Ureter (tissue), 1 donor: ENCODE data around the gene ANGPTL2. TPM values are rescaled to one million over a fixed set of nuclear protein-coding genes. Genes with fewer than 3 reads are reported as not detected.

Experiments
- DNase-seq: peaks from one replicate; pipeline ENCODE4 v3.0.0-alpha.2; 2020; ENCODE audit warnings: low spot score
- total RNA-seq: library from RNA; stranded (reverse); gene quantifications from one replicate; pipeline ENCODE4 v1.2.4, GENCODE V29; 2023
- donor health status: DM: yes; HTN: yes; CAD: no.

Gene ANGPTL2
- total RNA-seq, 1 donor from 2014 or later = 22.2 TPM

DNA sequence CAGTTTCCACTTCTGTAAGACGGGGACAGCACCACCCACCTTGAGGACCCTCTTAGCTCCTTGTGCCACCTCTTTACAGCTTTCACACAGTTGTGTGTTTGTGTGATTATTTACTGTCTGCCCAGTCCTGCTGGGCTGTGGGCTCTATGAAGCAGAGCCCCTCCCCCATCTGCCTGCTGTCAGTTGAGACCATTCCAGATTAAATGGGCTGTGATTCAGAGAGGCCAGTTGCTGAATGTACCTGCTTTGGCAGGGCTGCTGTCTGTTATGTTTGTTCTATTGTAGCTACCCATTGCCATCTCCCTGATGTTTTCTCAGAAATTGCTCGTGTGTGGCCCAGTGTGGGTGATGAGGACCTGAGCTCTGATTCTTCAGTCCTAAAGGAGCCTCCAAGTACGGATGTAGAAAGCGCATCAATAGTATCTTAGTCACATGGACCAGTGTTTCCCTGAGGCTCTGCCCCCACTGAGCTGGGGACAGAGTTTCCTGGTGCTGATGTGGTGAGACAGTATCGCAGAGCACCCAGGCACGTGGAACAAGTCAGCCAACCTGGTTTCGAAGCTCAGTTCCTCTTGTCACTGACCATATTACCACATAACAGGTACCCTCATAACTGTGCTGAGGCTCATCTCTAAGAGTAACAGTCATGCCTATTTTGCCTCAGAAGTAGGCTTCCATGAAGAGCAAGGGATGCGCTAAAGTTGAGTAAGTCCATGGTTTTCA, 3.7 kb downstream of the ANGPTL2 start:
- no peak for DNase-seq

DNA sequence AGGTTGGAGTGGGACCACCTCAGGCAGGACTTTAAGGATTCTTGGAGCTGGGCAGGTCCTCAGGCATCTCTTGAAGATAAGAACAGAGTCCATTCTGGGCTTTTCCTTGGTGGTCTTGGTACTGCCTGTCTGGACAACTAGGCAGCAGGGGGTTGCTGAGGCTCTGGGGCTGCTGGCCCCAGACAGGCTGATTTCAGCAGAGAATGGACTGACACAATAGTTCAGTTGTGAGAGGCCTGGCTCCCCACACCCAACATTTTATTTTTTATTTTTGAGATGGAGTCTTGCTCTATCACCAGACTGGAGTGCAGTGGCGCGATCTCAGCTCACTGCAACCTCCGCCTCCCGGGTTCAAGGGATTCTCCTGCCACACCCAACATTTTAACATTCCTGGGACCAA, 4.6 kb downstream of the ANGPTL2 start:
- no peak for DNase-seq

DNA sequence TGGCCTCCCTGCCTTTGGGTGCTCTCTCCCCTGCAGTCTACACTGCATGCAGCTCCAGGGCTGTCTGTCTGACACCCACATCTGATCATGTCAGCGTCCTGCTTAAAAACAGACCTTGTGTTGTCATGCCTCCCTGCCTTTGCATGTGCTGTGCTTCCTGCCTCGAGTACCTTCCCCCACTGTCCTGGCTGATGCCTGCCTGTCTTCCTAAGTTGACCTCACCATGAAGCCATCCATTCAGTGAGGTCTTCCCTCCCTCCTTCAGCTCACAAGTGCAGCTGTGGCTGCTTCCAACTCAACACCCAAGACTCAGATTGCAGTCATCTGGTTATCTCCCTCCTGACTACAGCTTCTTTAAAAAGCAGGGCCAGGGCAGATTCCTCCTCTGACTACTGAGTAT, 5.5 kb downstream of the ANGPTL2 start:
- no peak for DNase-seq

DNA sequence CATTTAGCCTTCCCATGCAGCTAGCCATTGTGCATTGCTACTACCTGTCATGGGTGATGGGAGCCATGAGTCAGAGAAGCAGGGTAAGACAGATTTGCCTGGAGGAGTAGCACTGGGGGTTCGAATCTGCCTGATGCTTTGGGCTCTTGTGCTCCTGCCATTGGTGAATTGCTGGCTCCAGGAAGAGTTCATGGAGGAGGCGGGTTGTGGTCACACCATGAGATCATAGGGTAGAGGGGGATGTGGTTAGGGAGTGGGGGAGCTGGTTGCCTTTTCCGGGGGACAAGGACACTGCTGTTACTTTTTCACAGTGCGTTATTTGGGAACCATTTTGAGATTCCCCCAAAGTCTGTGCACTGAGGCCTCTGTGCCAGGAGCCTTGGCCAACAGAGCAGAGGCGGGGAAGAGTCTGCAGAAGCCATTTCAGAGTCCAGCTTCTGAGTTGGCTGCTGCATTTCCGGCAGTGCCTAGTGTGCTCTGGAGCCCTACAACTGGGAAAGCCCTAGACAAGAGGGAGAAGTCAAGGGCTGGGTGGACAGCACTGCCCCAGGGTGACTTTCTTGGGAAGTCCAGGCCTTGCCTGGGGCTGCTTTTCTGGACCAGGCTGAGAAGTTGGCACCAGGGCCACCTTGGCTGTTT, 6.2 kb downstream of the ANGPTL2 start:
- DNase-seq = no peak

DNA sequence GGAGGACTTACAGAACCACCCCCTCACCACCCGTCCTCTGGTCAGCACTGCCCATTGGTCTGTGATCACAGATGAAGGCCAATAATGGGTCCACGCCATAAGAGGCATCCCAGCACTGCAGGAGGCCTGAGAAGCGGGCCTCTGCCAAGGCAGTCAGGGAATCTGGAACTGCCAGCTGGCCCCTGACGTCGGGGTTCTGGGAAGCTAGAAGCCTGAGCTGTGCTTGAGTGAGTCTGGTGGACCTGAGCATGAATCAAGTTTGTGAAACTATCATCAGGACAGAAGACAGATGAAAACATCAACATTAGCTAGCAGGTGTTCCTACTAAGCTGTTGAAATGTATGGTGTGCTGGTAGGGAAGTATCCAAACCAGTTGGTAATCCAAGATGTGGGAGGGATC, 7.8 kb downstream of the ANGPTL2 start:
- DNase-seq = no peak

DNA sequence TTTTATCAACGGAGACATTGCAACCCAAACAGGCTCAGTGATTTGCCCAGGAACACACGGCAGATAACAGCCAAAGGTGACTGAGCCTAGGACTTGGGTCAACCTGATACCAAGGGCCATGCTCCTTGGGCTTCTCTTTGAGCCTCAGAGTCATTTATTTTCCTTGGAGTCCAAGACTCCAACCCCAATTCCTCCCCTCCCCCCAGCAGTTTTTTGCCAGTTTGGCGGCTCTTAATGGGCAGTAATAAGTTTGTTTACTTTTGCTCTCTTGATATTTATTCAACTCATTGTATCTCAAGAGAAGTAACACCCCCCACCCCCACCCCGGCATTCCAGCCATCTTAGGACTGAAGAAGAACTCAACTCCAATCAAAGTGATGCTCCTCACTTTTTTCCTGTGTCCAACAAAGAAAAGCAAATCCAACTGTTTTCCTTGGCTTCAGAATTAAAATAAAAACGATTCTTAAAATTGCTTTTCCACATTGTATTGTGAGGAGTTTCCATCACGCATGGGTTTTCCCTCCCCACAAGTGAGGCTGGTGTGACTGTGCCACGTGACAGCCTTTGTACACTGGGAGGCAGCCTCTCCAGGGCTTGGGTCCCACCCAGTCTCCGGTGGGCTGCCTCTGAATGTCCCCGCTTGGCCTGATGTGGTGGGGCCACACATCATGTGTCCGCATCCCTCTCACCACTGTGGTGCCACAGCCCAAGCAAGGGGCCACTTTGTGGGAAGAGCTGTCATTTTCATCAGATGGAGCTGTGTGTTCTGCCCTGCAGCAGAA, 9.1 kb downstream of the ANGPTL2 start:
- DNase-seq = no peak

DNA sequence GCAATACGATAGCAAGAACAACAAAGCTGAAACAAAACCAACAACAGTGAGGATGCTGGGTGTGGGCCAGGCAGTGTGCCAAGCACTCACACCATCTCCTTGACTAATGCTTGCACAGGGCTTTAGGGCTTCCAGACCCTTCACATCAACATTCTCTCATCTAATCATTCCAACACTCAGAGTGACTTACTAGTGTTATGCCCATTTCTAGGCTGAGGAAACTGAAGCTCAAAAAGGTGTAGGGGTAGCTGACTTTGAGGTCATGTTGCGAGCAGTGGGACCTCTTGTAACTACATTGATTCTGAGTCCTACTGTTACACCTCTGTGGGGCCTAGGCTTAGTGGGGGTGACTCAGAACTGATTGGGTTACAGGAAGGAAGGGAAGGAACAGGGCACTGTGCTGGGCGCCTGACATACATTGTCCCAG, 9.7 kb downstream of the ANGPTL2 start:
- no peak for DNase-seq

DNA sequence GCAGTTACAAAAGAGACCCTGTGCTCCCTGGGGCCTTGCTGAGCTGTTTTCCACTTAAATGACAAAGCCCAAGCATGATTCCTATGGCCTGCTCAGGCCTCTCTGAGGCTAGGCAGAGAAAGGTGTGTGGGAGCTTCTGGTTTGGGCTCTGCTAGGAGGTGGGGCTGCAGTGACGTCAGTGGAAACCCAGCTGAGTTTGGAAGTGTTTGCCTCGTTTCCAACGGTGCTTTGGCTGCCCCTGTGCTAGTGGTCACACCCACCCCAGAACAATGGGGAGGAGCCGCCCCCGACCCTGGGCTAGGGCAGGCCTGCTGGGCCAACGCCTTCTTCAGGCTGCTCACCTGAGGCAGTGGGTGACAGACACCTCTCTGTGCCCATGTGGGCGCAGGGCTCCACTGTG, 10.4 kb downstream of the ANGPTL2 start:
- DNase-seq = no peak

DNA sequence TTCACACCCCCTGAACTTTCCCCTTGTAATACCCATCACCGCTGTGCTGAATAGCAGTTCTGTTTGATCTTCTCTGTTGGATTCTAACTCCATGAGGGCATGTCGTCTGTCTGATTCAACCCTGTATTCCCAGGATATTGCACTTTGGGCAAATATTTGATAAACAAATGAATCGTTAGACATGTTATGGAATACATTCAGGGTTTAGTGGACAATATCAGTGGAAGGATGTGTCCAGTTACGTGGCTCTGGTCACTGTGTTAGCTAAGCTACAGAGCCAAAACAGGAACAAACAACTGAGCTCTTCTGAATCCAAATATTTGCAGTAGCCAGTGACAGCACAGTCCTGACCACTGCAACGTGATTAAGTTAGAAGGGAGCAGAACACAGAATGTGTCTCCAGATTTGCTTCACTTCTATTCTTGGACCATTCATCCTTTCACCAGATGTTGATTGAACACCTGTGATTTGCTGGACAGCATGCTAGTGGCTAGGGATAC, 13.2 kb downstream of the ANGPTL2 start:
- DNase-seq = no peak

DNA sequence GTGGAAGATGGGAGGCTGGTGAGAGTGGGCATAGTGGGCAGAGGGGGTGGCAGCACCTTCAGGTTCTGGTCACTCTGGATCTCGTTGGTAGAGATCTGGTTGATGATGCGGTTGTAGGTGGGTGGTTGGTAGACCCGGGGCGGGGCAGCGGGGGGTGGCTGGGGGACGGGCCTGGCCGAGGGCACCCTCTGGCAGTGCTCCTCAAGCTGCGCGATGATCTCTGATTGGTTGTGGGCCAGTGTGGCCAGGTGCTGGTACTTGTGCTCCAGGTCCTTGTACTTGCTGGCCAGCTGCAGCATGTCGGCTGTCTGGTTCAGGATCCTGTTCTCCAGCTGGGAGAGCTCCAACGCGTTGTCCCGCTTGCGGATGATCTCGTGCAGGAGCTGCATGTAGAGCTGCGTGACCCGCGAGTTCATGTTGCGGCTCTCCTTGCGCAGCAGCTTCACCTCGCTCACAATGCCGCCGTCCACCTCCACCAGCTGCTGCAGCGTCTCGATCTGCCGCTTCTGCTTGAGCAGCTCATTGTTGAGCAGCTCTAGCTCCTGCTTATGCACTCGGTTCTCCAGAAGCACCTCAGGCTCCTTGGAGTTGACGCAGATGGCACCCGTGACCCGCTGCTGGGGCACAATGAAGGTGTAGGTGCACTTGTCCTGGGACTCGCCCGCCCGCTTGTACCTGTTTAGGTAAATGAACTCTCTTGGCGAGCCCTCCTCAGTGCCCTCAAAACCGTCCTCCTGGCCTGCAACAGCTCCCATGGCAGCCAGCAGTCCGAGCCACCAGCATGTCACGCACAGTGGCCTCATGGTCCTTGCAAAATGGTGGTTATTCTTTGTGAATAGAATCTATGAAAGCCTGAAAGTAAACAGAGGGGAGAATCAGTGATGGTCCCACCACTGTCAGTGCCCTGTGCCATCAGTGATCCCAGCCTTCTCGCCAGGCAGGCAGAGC, 14.2 kb downstream of the ANGPTL2 start:
- DNase-seq = no peak

DNA sequence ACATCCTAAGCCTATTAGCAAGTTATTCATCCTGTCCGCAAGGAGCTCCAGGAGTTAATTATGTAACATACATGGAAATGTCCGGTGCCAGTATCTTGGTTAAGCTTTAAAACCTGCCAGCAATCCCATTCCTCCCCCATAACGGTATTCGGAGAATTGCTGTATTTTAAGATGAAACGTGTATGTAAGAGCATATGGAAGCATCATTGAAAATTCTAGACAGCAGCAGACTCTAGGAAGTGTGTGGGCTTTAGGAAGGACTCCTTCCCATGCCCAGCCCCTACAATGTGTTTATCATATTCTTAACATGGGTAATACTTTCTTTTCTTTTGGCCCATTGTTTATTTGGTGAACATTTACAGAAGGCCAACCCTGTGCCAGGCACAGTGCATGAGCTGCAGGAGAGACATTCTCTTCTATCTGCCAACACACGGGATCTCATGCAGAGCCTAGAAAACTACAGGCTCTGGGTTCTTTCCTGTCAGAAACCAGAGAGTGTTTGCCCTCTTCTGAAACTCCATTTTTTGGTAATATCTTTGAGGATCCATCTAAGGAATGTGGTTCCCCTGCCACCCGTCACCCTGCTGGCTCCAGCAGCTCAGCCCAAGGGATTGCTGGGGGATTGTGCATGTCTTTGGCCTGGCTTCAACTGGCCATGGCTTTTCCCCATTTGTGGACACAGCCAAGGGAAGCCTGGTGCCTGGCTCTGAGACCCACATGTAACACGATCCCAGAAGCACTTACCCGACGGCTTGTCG, 15.1 kb downstream of the ANGPTL2 start:
- DNase-seq = no peak

DNA sequence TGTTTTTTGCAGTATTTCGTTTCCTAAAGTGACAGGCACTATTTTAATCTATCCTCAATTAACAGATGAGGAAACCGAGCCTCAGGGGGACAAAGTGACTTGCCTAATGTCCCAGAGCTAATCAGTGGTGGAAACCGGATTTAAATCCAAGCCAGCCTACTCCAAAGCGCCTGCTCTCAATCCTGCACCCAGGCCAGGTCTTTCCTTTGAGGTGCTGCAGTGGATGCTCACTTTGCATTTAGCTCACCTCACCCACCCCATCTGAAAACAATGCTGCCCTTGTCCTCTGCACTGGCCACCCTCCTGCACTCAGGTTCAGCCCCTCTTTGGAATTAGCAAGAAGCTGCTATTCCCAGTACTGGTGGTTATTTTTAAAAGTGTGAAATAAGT, 16.0 kb downstream of the ANGPTL2 start:
- DNase-seq = no peak

DNA sequence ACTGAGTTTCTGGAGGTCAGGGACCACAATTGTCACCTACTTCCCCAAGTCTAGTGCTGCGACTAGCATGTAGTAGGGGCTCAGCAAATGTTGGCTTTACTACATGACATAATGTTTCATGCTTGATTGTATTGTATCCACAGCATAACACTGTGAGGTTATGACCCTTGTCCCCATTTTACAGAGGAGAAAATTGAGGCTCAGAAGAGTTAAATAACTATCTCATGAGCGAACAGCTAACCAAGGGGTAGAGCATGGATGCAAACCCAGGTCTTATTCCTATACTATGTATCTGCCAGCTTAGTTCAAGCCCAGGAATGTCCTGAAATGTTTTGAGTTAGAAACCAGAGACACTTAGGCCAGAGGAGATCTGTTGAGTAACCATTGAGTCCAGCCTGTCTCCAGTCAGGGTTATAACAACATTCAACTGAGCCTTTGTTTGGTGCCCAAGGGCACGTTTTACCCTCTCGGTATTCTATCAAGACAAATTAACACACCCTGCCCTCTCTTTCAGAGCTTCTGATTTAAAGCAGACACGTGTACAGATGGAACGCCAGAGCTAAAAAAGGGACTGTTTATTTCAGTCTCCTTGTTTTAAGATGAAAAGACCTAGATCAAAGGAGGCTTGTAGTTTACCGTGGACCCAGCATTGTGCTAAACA, 16.5 kb downstream of the ANGPTL2 start:
- no peak for DNase-seq

DNA sequence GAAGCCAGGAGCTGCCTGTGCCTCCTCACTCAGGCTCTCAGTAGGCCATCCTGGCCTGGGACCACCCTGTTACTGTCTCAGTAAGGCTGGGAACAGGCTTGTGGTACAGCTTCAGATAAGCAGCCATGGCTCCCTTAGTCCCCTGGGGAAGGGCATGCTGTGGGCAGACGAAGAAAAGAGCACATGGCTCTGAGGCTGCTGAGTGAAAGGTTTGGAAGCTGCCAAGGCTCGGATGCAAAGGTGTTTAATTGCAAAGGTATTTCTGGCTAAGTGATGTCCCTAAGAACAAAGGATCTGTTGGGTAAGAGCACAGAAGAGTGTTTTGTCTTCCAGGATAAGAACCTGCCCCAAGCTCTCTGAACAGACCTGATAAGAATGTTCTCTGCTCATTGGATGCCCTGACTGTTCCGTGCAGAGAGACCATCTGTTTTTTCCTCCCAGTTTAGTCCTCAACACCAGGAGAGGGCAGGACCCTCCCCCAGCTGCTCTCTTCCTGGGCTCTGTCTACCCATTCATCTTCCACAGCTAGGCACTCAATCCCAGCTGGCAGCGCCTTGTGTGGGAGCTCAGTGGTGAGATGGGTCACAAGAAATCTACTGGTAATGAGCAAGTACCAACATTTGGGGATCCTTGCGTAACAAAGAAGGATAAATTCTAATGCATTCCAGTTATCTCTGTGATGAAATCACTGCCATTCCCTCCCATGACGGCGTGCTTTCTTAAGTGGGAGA, 17.7 kb downstream of the ANGPTL2 start:
- no peak for DNase-seq

DNA sequence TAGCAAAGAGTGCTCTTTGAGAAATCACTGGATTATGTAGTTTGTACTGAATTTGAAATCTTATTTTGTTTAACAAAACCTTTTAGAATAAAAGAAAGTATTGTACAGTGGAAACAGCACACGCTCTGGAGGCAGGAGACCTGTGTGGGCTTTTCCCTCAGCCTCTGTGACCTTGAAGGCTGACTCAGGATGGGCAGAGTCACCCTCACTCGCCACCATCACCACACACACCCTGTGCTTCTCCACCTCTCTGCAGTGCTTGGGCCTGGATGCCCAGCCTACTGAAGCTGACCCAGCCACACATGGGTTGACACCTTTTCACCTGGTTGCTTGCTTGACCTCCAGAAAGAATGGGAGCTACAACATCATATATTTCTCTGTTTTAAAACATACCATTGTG, 19.6 kb downstream of the ANGPTL2 start:
- DNase-seq = no peak

DNA sequence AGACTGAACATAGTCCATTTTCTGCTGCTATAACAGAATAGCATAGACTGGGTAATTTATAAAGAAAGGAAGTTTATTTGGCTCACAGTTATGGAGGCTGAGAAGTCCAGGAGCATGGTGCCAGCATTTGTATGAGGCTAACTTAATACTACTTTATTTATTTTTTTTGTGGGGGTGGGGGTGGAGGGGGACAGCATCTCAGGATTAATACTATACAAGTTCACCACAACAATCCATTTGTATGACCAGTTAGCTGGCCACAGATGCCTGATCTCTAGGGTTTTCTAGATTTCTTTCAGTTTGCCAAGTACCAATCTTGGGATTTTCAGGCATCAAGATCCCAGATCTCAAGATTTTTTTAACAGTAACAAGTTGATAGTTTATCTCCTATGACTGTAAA, 20.3 kb downstream of the ANGPTL2 start:
- DNase-seq = no peak

DNA sequence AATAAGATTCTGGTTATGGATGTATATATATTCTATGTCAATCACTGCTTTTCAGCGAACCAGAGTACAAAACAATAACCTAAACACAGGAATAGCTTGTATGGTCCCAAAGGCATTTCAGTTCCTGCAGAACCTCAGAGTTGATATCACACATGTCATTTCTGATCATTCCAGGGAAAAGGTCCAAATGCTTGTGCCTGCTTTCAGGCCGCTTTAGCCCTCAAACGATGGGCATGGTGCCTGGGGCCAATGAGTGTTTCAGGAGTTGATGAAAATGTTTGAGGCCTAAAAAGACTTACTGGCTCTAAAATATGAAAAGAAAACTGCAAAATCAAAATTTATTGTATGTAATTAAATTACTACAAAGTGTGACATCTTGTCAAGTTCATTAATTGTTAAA, 22.8 kb downstream of the ANGPTL2 start:
- DNase-seq = no peak

DNA sequence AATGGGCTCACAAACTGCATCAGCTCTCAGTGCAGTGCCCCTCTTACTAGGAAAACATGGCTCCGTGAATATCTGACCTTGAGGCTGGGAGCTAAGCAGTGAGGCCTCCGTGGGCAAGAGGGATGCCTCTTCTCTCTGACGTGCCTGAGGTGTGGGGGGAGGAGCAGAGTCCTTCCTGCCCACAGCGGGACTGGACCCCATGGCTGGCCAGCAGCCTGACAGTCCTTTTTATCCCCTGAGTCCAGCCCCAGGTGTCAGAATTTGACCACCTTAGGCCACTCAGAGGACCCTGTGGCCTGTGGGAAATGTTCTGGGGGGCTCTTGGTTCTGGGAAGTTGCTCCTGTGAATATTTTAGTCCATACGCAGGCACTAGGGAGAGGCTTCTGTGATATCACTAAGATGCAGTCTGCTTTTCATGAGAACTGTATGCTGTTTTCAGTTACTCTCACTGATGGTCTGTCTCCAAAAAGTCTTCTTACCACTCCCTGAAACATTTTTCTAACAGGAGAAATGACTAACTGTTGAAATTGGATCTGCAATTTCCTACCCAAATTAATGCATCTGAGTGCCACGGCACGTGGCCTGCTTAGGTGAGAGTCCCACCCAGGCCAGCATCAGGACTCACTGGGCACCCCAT, 23.4 kb downstream of the ANGPTL2 start:
- DNase-seq = no peak

DNA sequence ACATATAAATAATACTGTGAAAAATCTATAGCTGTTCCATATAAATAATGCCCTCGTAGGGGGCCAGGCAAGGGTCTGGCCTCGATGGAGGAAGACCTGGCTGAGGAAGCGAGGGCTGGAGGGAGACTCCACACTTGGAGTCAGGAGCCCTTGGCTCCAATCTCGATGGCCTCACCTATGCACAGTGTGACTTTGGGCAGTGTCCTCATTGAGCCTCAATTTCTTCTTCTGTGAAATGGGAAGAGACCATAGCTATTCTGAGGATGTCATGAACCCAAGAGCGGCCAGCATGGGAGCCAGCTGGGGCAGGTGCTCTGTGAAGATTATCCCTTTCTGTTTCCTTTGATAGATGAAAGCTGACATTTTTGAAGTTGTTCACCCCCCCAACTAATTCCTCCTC, 24.8 kb downstream of the ANGPTL2 start:
- DNase-seq = no peak
